OCI-LY1 (cell line): Measurements from ENCODE around the gene RNF175.

Experiments used
- H2AFZ ChIP-seq: fragments of 200-600 bp; sonication (generic), shearing (Covaris generic); 2 replicates; pipeline ENCODE4 v1.6.0; 2014; ENCODE audit warnings: antibody characterized with exemption, mild to moderate bottlenecking, low read length
- H3F3A ChIP-seq: fragments of 200-600 bp; sonication (generic), shearing (Covaris generic); 2 replicates; pipeline ENCODE4 v1.6.0; 2014; ENCODE audit warnings: mild to moderate bottlenecking, antibody characterized with exemption, low read length, moderate library complexity; ENCODE audit not compliant: insufficient read depth
- H3K27ac ChIP-seq: fragments of 200-600 bp; sonication (generic); 2 replicates; pipeline ENCODE4 v1.5.1; 2014; ENCODE audit warnings: low read length, mixed run types, mild to moderate bottlenecking, low read depth; ENCODE audit not compliant: poor library complexity, severe bottlenecking
- H3K27me3 ChIP-seq: fragments of 200-600 bp; sonication (generic); 2 replicates; pipeline ENCODE4 v1.6.0; 2014; ENCODE audit warnings: antibody characterized with exemption, mild to moderate bottlenecking, low read length, moderate library complexity; ENCODE audit not compliant: insufficient read depth
- H3K36me3 ChIP-seq: fragments of 200-600 bp; sonication (generic); 2 replicates; pipeline ENCODE4 v1.6.1; 2014; ENCODE audit warnings: mild to moderate bottlenecking, antibody characterized with exemption, low read length, moderate library complexity, mixed read lengths; ENCODE audit not compliant: insufficient read depth
- H3K4me1 ChIP-seq: fragments of 200-600 bp; sonication (generic); 2 replicates; pipeline ENCODE4 v1.5.1; 2014; ENCODE audit warnings: mild to moderate bottlenecking, low read length, moderate library complexity; ENCODE audit not compliant: insufficient read depth, severe bottlenecking
- H3K4me2 ChIP-seq: fragments of 200-600 bp; sonication (generic), shearing (Covaris generic); 2 replicates; pipeline ENCODE4 v1.6.1; 2014; ENCODE audit warnings: low read length
- H3K4me3 ChIP-seq: fragments of 200-600 bp; sonication (generic); 2 replicates; pipeline ENCODE4 v1.5.1; 2014; ENCODE audit warnings: low read length, low read depth, mild to moderate bottlenecking, mixed read lengths; ENCODE audit not compliant: poor library complexity, severe bottlenecking
- H3K79me2 ChIP-seq: fragments of 200-600 bp; shearing (Covaris generic); 2 replicates; pipeline ENCODE4 v1.6.1; 2016; ENCODE audit warnings: mixed run types, low read length, mixed read lengths; ENCODE audit not compliant: insufficient read depth
- H3K9ac ChIP-seq: fragments of 200-600 bp; sonication (generic), shearing (Covaris generic); 2 replicates; pipeline ENCODE4 v1.6.1; 2014; ENCODE audit warnings: mild to moderate bottlenecking, low read length, mixed read lengths
- H3K9me2 ChIP-seq: fragments of 200-600 bp; sonication (generic), shearing (Covaris generic); 2 replicates; pipeline ENCODE4 v1.6.1; 2014; ENCODE audit warnings: low read depth, mild to moderate bottlenecking, low read length, mixed read lengths
- H3K9me3 ChIP-seq: fragments of 200-600 bp; shearing (Covaris generic); 2 replicates; pipeline ENCODE4 v1.6.1; 2014; ENCODE audit warnings: low read length, mixed read lengths
- H4K20me1 ChIP-seq: fragments of 200-600 bp; sonication (generic), shearing (Covaris generic); 2 replicates; pipeline ENCODE4 v1.6.0; 2016; ENCODE audit warnings: mild to moderate bottlenecking, low read length; ENCODE audit not compliant: insufficient read depth
- CTCF ChIP-seq: fragments of 200-600 bp; sonication (generic), shearing (Covaris generic); IDR thresholded peaks from 2 replicates; pipeline ENCODE4 v1.5.1; 2017; ENCODE audit warnings: mild to moderate bottlenecking, antibody characterized with exemption, low read length, moderate library complexity, mixed read lengths
- EZH2 ChIP-seq: fragments of 200-600 bp; sonication (generic), shearing (Covaris generic); IDR thresholded peaks from 2 replicates; pipeline ENCODE4 v1.8.0; 2017; ENCODE audit warnings: borderline replicate concordance, mixed run types, mild to moderate bottlenecking, antibody characterized with exemption, low read length, moderate library complexity, mixed read lengths

RNF175 gene

DNA sequence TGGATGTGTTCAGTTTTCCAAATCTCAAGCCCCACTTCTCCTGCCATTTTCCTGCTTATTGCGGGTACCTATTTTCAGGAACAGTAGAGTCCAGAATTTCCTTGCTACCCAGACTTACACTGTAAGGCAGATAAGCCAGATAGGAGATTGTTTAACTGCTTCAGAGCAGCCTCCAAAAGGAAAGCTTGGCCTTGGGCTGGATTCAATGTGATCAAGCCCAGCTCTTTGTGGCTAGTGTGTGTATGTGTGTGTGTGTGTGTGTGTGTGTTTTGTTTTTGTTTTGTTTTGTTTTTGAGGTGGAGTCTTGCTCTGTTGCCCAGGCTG lies 34.0 kb downstream of the RNF175 start:
- H3K79me2 ChIP-seq = no peaks in the 10 kb centered on the region
- no peak overlapping the region for H3K4me3 ChIP-seq
- H3F3A ChIP-seq = no peaks in the 10 kb centered on the region
- no peak for TF ChIP-seq CTCF
- TF ChIP-seq EZH2 = no peak
- no peak overlapping the region for H2AFZ ChIP-seq
- H3K9ac ChIP-seq = no peak overlapping the region
- no peaks in the 10 kb centered on the region for H3K36me3 ChIP-seq
- H3K9me2 ChIP-seq = no peaks in the 10 kb centered on the region
- H3K4me1 ChIP-seq = no peaks in the 10 kb centered on the region
- H3K27ac ChIP-seq = no peak overlapping the region
- H3K4me2 ChIP-seq = no peak overlapping the region
- H3K27me3 ChIP-seq = no peaks in the 10 kb centered on the region
- H4K20me1 ChIP-seq = no peaks in the 10 kb centered on the region
- H3K9me3 ChIP-seq = no peaks in the 10 kb centered on the region

DNA sequence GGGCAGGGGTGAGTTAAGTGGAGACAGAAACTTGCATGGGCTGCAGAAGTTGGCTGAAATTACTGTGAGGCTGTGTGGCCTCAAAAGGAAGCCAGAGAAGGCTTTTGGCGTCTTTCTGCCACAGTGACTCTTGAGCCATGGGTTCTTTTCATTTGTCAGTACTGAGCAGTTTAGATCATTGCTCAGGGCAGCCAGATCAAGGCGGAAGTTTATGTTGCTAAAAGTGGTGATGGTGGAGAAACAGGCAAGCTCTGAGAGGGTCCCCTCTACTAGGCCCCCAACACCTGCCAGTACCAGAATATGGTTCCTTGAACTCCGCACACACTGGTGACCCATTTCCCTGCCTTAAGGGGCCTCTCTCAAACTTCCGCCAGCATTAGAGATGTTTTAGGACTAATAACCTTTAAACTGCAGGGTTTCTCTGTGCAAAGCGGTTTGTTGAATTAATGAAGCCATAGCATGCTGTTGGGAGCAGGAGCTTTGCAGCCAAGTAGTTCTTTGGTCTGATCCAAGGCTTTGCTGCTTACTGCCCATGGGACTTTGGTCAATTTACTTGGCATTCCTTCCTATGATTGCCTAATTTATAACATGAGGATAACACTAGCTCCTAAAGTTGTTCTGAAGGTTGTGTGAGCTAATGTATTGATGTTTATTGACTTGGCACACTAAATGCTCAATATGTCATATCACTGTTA lies 34.5 kb downstream of the RNF175 start:
- Histone ChIP-seq H3K4me2 (no peak overlapping the region), H3K9me2 (no peaks in the 10 kb centered on the region), H3K36me3 (no peaks in the 10 kb centered on the region), H3K27ac (no peak overlapping the region), H3K79me2 (no peaks in the 10 kb centered on the region), H3K4me3 (no peak overlapping the region), H3K27me3 (no peaks in the 10 kb centered on the region), H2AFZ (no peak overlapping the region), H3K4me1 (no peaks in the 10 kb centered on the region), H3F3A (no peaks in the 10 kb centered on the region), H3K9ac (no peak overlapping the region), H3K9me3 (no peaks in the 10 kb centered on the region), H4K20me1 (no peaks in the 10 kb centered on the region)
- TF ChIP-seq CTCF (no peak), EZH2 (no peak)

GRCh38 chr4:153724606-153725005 lies 35.2 kb downstream of the RNF175 start:
- Histone ChIP-seq H2AFZ (no peak overlapping the region), H3K4me3 (no peak overlapping the region), H4K20me1 (no peaks in the 10 kb centered on the region), H3K9ac (no peak overlapping the region), H3K27ac (no peak overlapping the region), H3K79me2 (no peaks in the 10 kb centered on the region), H3K27me3 (no peaks in the 10 kb centered on the region), H3K4me2 (no peak overlapping the region), H3K36me3 (no peaks in the 10 kb centered on the region), H3F3A (no peaks in the 10 kb centered on the region), H3K4me1 (no peaks in the 10 kb centered on the region), H3K9me3 (no peaks in the 10 kb centered on the region), H3K9me2 (no peaks in the 10 kb centered on the region)
- TF ChIP-seq EZH2 (no peak), CTCF (no peak)
